GM19395 (cell line): ENCODE results near the gene TAS2R46.
"Not testable (repeated sequence)": the region's sequence is repeated elsewhere in the genome, so short reads cannot be mapped to it uniquely, and the experiment has no call there.

Experiments
- ATAC-seq: cut with Tn5 transposase; IDR thresholded peaks from one replicate; pipeline ENCODE4 v1.9.1; 2021; ENCODE audit warnings: mild to moderate bottlenecking, moderate library complexity; ENCODE audit not compliant: unreplicated experiment

TAS2R46 gene

DNA sequence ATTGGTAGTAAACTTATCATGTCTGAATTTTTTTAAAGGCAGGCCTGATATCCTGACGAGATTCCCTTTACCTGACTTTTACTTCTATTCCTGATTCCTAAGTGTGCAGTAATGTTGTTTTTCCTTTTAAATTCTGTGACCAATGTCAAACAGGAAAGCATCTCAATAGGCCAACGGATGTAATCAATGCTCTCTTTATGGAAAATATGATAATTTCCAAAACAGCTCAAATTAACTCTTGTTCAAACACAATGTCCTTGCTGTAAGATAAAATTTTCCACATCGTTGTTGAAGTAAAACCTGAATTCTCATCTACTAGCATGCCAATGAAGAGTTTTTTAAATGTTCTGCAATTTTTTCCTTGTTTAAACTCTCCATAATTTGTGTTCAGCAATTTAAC lies 22.9 kb downstream of the TAS2R46 start:
- ATAC-seq = no peak

DNA sequence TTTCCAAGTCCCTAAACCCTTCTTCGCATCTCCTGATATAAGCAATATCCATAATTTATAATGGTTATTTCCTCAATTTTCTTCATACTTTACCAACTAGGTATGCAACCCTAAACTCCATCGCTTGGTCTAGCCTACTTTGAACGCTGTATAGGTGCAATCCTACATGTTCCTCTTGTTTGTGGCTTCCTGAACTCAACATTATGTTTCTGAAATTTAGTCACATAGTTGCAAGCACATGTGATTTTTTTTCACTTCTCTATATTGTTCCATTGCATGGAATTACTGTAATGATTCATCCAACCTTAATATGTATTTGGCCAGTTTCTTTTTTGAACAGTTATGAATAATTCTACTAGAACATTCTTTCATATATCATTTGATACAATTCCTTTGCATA lies 28.1 kb downstream of the TAS2R46 start:
- not testable (repeated sequence) for ATAC-seq

DNA sequence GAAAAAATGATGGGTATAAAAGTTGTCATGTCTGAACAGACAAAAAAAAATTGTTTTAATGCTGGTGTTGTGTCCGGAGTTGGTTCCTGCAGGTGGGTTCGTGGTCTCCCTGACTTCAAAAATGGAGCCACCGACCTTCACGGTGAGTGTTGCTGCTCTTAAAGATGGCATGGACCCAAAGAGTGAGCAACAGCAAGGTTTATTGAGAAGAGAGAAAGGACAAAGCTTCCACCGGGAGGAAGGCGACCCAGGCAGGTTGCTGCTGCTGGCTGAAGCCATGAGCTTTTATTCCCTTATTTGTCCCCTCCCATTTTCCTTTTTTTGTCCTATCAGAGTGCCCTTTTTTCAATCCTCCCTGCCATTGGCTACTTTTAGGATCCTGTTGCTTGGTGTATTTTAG lies 30.8 kb downstream of the TAS2R46 start, which contains the start of gene TAS2R31:
Gene TAS2R31 (minus strand): TSS at position 101 of the 400 bp plus-strand sequence. CDS start 72 bp downstream, at position 29.
- no peak for ATAC-seq

DNA sequence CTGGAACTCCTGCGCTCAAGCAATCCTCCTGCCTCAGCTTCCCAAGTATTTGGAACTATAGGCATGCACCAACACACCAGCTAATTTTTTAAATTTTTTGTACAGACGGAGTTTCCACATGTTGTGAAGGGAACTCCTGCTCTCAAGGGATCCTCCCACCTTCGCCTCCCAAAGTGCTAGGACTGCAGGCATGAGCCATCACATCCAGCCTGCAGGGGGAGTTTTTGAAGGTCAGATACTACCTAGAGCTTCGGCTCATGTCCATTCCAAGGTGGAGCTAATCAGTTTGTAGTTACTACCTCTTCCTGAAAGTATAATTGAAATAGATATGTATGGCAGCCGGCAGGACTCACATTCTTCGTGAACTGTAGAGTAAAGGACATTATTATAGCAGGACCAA lies 36.0 kb downstream of the TAS2R46 start:
- no peak for ATAC-seq

DNA sequence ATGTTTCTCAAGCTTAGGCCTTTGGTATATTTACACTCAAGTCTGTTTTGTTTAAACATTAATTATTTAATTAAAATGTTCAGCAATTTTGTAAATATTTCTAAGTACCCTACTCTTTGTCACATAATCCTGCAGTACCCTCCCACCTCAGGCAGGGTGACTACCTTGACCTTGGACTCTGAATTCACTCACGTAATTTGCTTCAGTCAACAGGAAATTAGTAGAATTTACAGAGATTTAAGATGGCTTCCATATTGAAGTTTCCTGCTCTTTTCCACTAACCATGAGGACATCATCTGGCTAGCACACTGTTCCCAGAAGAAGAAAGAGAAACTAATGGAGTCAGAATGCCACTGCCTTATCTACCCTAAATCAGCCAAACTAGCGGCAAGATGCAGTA lies 38.7 kb downstream of the TAS2R46 start:
- ATAC-seq = no peak

DNA sequence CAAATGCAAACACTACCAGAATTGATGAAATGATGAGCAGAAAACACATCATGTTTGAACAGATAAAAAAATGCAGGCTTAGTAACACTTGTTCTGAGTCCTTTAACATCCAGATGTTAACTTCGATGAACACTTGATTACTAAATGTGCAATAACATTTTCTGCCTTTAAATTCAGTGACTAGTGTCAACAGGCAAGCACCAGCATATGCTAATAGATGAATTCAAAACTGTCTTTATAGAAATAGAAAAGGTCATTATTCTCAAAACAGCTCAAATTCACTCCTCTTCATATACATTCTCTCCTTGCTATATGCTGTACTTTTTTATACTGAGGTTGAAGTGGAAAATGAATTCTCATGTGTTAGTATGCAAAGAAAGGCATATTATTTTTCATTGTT lies 39.6 kb downstream of the TAS2R46 start, which contains the start of gene TAS2R19:
Gene TAS2R19 (minus strand): TSS at position 101 of the 400 bp plus-strand sequence. CDS start 49 bp downstream, at position 52.
- ATAC-seq = no peak

DNA sequence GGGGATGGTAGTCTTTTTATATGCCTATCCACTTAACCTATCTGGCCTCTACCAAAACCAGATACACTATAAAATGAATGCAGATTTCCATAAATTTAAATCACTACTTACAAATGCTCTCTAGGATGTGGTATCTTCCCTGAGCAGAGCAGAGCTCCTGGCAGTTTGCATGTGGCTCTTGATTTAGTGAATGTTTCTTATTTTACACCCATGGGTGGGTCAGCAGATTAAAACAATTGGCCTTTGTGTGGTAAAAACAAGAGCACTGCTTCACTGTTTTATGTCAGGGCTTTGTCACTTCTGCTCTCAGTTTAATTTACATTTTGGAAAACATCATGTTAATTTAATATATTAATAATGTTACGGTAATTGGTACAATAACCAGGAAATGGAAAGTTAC lies 45.2 kb downstream of the TAS2R46 start:
- no peak for ATAC-seq

DNA sequence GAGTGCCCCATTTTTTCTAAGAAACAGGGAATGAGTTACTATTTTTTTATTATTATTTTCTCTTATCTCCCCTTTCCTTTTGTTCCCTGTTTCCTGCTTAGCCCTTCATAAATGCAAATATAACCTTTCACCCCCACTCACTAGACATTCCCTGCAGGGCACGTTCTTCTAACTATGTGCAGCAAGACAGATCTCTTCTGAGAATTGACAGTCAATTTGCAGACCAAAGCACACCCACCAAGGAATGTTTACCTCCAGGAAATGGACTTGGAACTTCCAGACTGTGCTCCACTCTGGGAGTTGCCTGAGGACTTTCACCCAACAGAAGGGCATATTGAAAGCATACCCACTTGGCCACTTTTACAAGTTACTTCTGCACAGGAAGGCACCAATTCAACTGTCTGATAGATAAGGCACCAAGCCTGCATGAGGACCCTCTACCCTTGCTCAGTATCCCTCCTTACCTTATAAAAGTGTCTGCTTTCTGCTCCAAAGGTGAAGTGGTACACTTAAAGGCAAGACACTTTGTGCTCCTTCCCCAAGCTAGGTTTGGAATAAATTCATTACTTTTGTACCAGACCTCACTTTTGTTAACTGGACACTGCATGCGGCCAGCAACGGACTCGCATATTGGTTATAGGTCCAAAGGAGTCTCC lies 46.2 kb downstream of the TAS2R46 start:
- no peak for ATAC-seq

DNA sequence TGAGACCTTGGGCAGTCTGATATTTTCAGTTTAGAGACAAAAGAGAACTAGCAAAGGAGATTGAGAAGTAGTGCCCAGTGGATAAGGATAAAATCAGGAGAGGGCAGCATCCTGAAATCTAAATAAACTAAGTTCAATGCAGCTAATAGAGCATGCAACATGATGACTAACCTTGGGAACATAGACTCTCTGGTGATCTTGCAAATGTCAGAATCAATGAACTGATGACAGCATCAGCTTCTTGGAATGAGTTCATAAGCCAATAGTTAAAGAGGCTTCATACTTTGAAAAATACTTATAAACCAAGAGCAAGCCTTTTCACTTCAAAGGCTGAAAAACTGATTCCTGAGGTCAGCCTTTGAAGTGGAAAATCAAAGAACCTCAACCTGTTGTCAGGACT lies 47.9 kb downstream of the TAS2R46 start:
- ATAC-seq = no peak
